Peyer's patch (tissue), 4 donors: ENCODE measurements around the gene AMBRA1. TPM values are rescaled to one million over a fixed set of nuclear protein-coding genes. Genes with fewer than 3 reads are reported as not detected.

Experiments
- DNase-seq, 3 donors: peaks; one replicate each; pipeline ENCODE4 v3.0.0-alpha.2; 2017 to 2019
- H3K27ac ChIP-seq, 4 donors: fragments of 200-600 bp; sonication (generic); one replicate each; pipeline ENCODE4 v1.5.1; 2016 to 2019
- H3K27me3 ChIP-seq, 2 donors: fragments of 200-600 bp; sonication (generic); one replicate each; pipeline ENCODE4 v1.5.1; 2019
- H3K36me3 ChIP-seq, 3 donors: fragments of 200-600 bp; sonication (generic); one replicate each; pipeline ENCODE4 v1.5.1; 2016 to 2019
- H3K4me1 ChIP-seq, 4 donors: fragments of 200-600 bp; sonication (generic); one replicate each; pipeline ENCODE4 v1.5.1; 2016 to 2019
- H3K4me3 ChIP-seq, 4 donors: fragments of 200-600 bp; sonication (generic); 1 replicate in 3 of 4; 2 replicates in 1 of 4; pipeline ENCODE4 v1.5.1; 2016 to 2019; ENCODE audit warnings: mild to moderate bottlenecking in 1 of 4
- H3K9me3 ChIP-seq, 4 donors: fragments of 200-600 bp; sonication (generic); one replicate each; pipeline ENCODE4 v1.5.1; 2016 to 2019; ENCODE audit warnings: mild to moderate bottlenecking in 1 of 4
- POLR2A ChIP-seq, 2 donors: fragments of 450-650 bp; IDR thresholded peaks; one replicate each; pipeline ENCODE4 v1.5.1; 2017; ENCODE audit warnings: antibody characterized with exemption in 2 of 2, mild to moderate bottlenecking in 2 of 2, moderate library complexity in 2 of 2
- total RNA-seq, 4 donors: library from RNA; depleted of rRNA; stranded (reverse); fragments of >200 nt; gene quantifications; one replicate each; pipeline ENCODE4 v1.1.0, GENCODE V29; 2016
- TF ChIP-seq, protein P1 (sequence below), 6 experiments: fragments of 450-650 bp in 4 of 6; fragments of 200-600 bp in 2 of 6; sonication (generic) in 1 of 6; IDR thresholded peaks; one replicate each; pipeline ENCODE4 v1.5.1; 2017 to 2019; ENCODE audit warnings: antibody characterized with exemption in 6 of 6, mild to moderate bottlenecking in 3 of 6, moderate library complexity in 1 of 6

Gene AMBRA1
- total RNA-seq, 4 donors from 2014 or later = 28.9 to 61.6 (median 41.6) TPM

GRCh38 chr11:46555267-46556054, 38.4 kb downstream of the AMBRA1 start:
- Histone ChIP-seq H3K27ac (peak overlapping the region in 2 of 4 donors; percentile 72), H3K4me3 (no peak overlapping the region), H3K27me3 (no peaks in the 10 kb centered on the region), H3K36me3 (no peaks in the 10 kb centered on the region), H3K4me1 (peaks cover 0 to 38% (median 14%) of the 10 kb centered on the region in 4 donors), H3K9me3 (no peaks in the 10 kb centered on the region)
- DNase-seq = no peak
- TF ChIP-seq, protein P1, sequence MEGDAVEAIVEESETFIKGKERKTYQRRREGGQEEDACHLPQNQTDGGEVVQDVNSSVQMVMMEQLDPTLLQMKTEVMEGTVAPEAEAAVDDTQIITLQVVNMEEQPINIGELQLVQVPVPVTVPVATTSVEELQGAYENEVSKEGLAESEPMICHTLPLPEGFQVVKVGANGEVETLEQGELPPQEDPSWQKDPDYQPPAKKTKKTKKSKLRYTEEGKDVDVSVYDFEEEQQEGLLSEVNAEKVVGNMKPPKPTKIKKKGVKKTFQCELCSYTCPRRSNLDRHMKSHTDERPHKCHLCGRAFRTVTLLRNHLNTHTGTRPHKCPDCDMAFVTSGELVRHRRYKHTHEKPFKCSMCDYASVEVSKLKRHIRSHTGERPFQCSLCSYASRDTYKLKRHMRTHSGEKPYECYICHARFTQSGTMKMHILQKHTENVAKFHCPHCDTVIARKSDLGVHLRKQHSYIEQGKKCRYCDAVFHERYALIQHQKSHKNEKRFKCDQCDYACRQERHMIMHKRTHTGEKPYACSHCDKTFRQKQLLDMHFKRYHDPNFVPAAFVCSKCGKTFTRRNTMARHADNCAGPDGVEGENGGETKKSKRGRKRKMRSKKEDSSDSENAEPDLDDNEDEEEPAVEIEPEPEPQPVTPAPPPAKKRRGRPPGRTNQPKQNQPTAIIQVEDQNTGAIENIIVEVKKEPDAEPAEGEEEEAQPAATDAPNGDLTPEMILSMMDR (IDR thresholded peaks at IDR 0.05) = no peak
- no peak for TF ChIP-seq POLR2A (IDR thresholded peaks at IDR 0.05)

DNA sequence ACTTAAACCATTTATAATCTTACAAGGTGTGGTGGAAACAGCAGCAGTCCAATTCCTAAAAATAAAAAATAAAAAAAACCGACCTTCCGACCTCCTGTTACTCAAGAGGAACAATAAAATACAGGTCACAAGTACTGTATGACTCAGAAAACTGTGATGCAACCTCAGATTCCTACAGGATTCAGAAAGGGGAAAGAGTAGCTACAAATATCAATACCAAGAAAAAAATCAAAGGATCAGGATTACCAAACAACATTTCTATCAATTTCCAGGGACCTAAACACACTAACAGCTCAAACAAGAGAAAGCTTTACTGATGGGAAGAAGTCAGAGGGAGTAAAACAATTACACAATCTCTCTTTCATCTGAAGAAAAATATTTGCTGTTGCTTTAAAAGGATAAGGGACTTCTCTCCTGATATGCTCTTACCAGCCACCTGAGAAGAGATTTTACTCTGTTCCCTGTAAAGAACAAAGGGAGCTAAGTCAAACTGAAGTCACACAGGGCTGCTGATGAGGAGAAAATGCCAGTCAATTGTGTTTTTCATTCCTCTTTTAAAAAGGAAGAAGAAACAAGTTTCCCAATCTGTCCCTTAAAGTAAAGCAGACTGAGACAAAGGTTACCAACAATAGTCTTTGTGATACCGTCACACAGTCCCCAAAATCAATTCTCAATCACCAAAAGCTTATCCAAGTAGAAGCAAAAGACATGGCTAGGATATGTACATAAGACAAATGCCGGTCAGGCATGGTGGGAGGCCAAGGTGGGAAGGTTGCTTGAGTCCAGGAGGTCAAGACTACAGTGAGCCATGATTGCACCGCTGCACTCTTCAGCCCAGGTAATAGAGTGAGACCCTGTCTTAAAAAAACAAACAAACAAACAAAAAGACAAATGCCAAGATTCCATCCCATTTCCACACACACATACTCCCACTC, 39.3 kb downstream of the AMBRA1 start:
- DNase-seq = no peak
- Histone ChIP-seq H3K4me1 (peaks cover 0 to 38% (median 11%) of the 10 kb centered on the region in 4 donors), H3K9me3 (no peaks in the 10 kb centered on the region), H3K36me3 (no peaks in the 10 kb centered on the region), H3K27me3 (no peaks in the 10 kb centered on the region), H3K27ac (peak overlapping the region in 3 of 4 donors; percentile 39 to 73 (median 72)), H3K4me3 (no peak overlapping the region)
- no peak for TF ChIP-seq POLR2A (IDR thresholded peaks at IDR 0.05)
- TF ChIP-seq, protein P1 (IDR thresholded peaks at IDR 0.05) = no peak

DNA sequence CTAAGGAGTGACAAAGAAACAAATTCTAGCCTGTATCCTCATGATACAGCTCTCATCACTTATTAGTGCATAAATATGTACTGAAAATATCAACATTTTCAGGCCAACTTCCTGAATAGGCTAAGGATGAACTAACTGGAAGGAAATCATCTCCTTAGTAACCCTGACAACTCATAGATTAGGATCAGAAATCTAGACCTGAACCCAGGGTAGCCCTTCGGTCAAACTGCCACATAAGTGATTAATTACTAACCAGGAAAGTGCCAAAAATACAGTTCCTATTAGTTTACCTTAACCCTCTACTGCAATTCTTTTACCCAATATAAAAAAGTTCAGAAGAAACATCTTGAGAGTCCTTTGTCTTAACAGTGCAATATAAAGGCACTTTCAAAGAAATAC, 40.0 kb downstream of the AMBRA1 start:
- TF ChIP-seq POLR2A (IDR thresholded peaks at IDR 0.05) = no peak
- TF ChIP-seq, protein P1 (IDR thresholded peaks at IDR 0.05) = no peak
- Histone ChIP-seq H3K4me1 (peaks cover 0 to 38% (median 11%) of the 10 kb centered on the region in 4 donors), H3K27me3 (no peaks in the 10 kb centered on the region), H3K4me3 (no peak overlapping the region), H3K36me3 (no peaks in the 10 kb centered on the region), H3K27ac (peak overlapping the region in 2 of 4 donors; percentile 72 to 73), H3K9me3 (no peaks in the 10 kb centered on the region)
- DNase-seq = no peak

DNA sequence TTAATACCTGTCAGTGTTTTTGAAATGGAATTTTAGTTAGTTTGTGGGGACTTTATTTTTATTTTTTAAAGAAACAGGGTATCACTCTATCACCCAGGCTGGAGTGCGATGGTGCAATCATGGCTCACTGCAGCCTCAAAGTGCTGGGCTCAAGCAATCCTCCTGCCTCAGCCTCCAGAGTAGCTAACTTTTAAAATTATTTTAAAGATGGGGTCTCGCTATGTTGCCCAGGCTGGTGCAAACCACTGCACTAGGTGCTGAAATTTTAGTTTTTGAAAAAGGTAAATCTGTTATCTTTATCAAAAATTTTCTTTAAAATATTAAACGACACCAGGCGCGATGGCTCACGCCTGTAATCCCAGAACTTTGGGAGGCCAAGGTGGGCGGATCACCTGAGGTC, 42.6 kb downstream of the AMBRA1 start:
- Histone ChIP-seq H3K27ac (no peak overlapping the region), H3K4me1 (peaks cover 0 to 35% (median 11%) of the 10 kb centered on the region in 4 donors), H3K36me3 (peaks cover 0 to 9% (median 0%) of the 10 kb centered on the region in 3 donors), H3K27me3 (no peaks in the 10 kb centered on the region), H3K9me3 (no peaks in the 10 kb centered on the region), H3K4me3 (no peak overlapping the region)
- no peak for DNase-seq
- TF ChIP-seq POLR2A (IDR thresholded peaks at IDR 0.05) = no peak
- TF ChIP-seq, protein P1 (IDR thresholded peaks at IDR 0.05) = no peak

- Histone ChIP-seq H3K9me3 (no peaks in the 10 kb centered on the region), H3K4me1 (peaks cover 0 to 2% (median 0%) of the 10 kb centered on the region in 4 donors), H3K36me3 (peaks cover 0 to 45% (median 0%) of the 10 kb centered on the region in 3 donors), H3K27ac (no peak overlapping the region), H3K4me3 (no peak overlapping the region), H3K27me3 (no peaks in the 10 kb centered on the region)
- TF ChIP-seq POLR2A (IDR thresholded peaks at IDR 0.05) = no peak
- TF ChIP-seq, protein P1 (IDR thresholded peaks at IDR 0.05) = no peak
- no peak for DNase-seq
These were observed 46.2 kb downstream of the AMBRA1 start for GRCh38 chr11:46547579-46547978.
